Endothelial cell of umbilical vein (primary cell): ENCODE data around the gene TRIM61. TPM values are rescaled to one million over a fixed set of nuclear protein-coding genes. Genes with fewer than 3 reads are reported as not detected.
"Not testable (repeated sequence)": the region's sequence is repeated elsewhere in the genome, so short reads cannot be mapped to it uniquely, and the experiment has no call there.

Source experiments
- BruUV-seq: library from RNA; stranded (reverse); fragments of 400-500 nt; replicated peaks from 2 replicates; lab custom pipeline; 2021; lab: Mats Ljungman, UMichigan
- CTCF ChIA-PET: fragments of 300-600, 350-600 bp; sonication (Branson Sonifier 250); formaldehyde crosslinking; loops from one replicate; lab custom pipeline; 2021; ENCODE audit warnings: antibody characterized with exemption, inconsistent platforms; lab: Charles Lee
- POLR2A ChIA-PET: fragments of 300-600, 350-600 bp; sonication (Branson Sonifier 250); formaldehyde crosslinking; loops from one replicate; lab custom pipeline; 2021; ENCODE audit warnings: antibody characterized with exemption, inconsistent platforms; lab: Charles Lee
- DNase-seq: peaks from one replicate; pipeline ENCODE4 v3.0.0-alpha.2; 2011; ENCODE audit warnings: low read depth, low spot score
- FAIRE-seq: peaks from 2 replicates; lab custom pipeline; 2011; peaks lifted over from hg19 to GRCh38; lab: Jason Lieb, UNC
- H2AFZ ChIP-seq: 2 replicates; pipeline ENCODE4 v1.6.0; 2012; ENCODE audit warnings: low read depth, low read length, control low read depth, inconsistent platforms
- H3K27ac ChIP-seq: 2 replicates; pipeline ENCODE4 v1.5.1; 2011; ENCODE audit warnings: low read depth, mild to moderate bottlenecking, control low read depth, low read length, moderate library complexity; ENCODE audit not compliant: insufficient read depth
- H3K27me3 ChIP-seq, 2 experiments: 2 replicates each; pipeline versions ENCODE4 v1.6.0 to v1.6.1; 2011; ENCODE audit warnings: low read length in 2 of 2, mixed read lengths in 1 of 2; ENCODE audit not compliant: control insufficient read depth in 2 of 2, insufficient read depth in 2 of 2
- H3K36me3 ChIP-seq, 2 experiments: 2 replicates in 1 of 2; 3 replicates in 1 of 2; pipeline ENCODE4 v1.5.1; 2011; ENCODE audit warnings: low read length in 2 of 2, mild to moderate bottlenecking in 1 of 2, moderate library complexity in 1 of 2; ENCODE audit not compliant: control insufficient read depth in 2 of 2, insufficient read depth in 2 of 2; ENCODE audit errors: extremely low read depth in 1 of 2
- H3K4me1 ChIP-seq: 3 replicates; pipeline ENCODE4 v1.5.1; 2011; ENCODE audit warnings: mild to moderate bottlenecking, low read length; ENCODE audit not compliant: control insufficient read depth, insufficient read depth; ENCODE audit errors: extremely low read depth
- H3K4me2 ChIP-seq: 2 replicates; pipeline ENCODE4 v1.6.1; 2011; ENCODE audit warnings: low read length, control low read depth, mixed read lengths; ENCODE audit not compliant: insufficient read depth
- H3K4me3 ChIP-seq, 3 experiments: fragments of 200-600 bp in 1 of 3; sonication (generic), shearing (Covaris generic) in 1 of 3; replicated peaks in 1 of 3; 2 replicates each; pipeline ENCODE4 v1.5.1; 2011 to 2016; ENCODE audit warnings: control low read depth in 3 of 3, low read length in 3 of 3, mild to moderate bottlenecking in 2 of 3, inconsistent platforms in 1 of 3, low read depth in 1 of 3, moderate library complexity in 1 of 3; ENCODE audit not compliant: insufficient read depth in 1 of 3
- H3K79me2 ChIP-seq: 2 replicates; pipeline ENCODE4 v1.6.0; 2012; ENCODE audit warnings: low read length, inconsistent platforms; ENCODE audit not compliant: control insufficient read depth, insufficient read depth
- H3K9ac ChIP-seq: replicated peaks from 2 replicates; pipeline ENCODE3; 2011; ENCODE audit warnings: low read length, control low read depth; ENCODE audit not compliant: insufficient read depth; ENCODE audit errors: extremely low read depth
- H3K9me1 ChIP-seq: replicated peaks from 3 replicates; pipeline ENCODE4 v1.6.0; 2011; ENCODE audit warnings: mild to moderate bottlenecking, low read length; ENCODE audit not compliant: control insufficient read depth, insufficient read depth; ENCODE audit errors: extremely low read depth
- H3K9me3 ChIP-seq: replicated peaks from 2 replicates; pipeline ENCODE4 v1.5.1; 2012; ENCODE audit warnings: low read length, inconsistent platforms; ENCODE audit not compliant: control insufficient read depth, insufficient read depth
- H4K20me1 ChIP-seq: replicated peaks from 2 replicates; pipeline ENCODE3; 2011; ENCODE audit warnings: mild to moderate bottlenecking, low read length; ENCODE audit not compliant: control insufficient read depth, insufficient read depth; ENCODE audit errors: extremely low read depth
- dilution Hi-C: fragments of 300-500 bp; cut with MboI; formaldehyde crosslinking; loops from one replicate; pipeline ENCODE4 v1.15.0; 2019; ENCODE audit warnings: low sequenced_read_pairs; ENCODE audit not compliant: extremely low pct_ligation_motif_present
- intact Hi-C: fragments of 100-400 bp; cut with micrococcal nuclease; formaldehyde crosslinking; loops from one replicate; pipeline ENCODE4 v1.10.0; 2022
- polyA plus RNA-seq, 4 experiments: library from polyadenylated mRNA; depleted of rRNA in 3 of 4; stranded (reverse) in 3 of 4; unstranded in 1 of 4; fragments of >200 nt; gene quantifications; 2 replicates each; pipeline versions ENCODE4 v1.2.1 to v1.2.3, GENCODE V29; 2011 to 2012; ENCODE audit warnings: missing spikeins in 1 of 4
- total RNA-seq: library from RNA; stranded (reverse); gene quantifications from 2 replicates; pipeline ENCODE4 v1.2.3, GENCODE V29; 2021
- TF ChIP-seq, protein P1 (sequence below), 2 donors: IDR thresholded peaks; 1 replicate in 1 of 2; 2 replicates in 1 of 2; pipeline ENCODE4 v1.5.1; 2011; ENCODE audit warnings: low read length in 2 of 2, mild to moderate bottlenecking in 2 of 2, moderate library complexity in 2 of 2, control low read depth in 1 of 2, inconsistent platforms in 1 of 2, low read depth in 1 of 2; ENCODE audit not compliant: insufficient read depth in 1 of 2; ENCODE audit errors: extremely low read depth in 1 of 2

The TRIM61 gene
- total and polyA plus RNA-seq, 2 donors (not counting 3 experiments of a cell fraction or from before 2014, with no cell fraction given): 0.22 TPM; not detected in 1

DNA sequence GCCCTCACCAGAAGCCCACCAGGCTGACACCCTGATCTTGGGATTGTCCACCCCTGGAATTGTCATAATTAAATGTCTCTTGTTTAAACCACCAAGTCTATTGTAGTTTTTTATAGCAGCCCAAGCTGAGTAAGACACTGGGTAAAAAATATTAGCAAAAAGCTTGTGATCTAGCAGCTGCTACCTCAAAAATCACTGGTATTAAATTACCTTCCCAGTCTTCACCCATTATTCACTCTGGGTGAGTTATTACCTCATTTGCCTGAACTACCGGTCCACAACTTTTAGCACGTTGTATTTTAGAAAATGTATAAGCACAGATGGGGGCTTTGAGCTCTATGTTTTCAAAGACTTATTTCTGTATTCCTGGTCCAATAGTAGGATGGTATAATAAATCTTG, 12.0 kb upstream of the TRIM61 start:
- intact Hi-C loops: no loop called here
- no peak for FAIRE-seq
- Histone ChIP-seq H3K9me3 (no peaks in the 10 kb centered on the region), H3K27me3 (no peaks in the 10 kb centered on the region), H4K20me1 (no peaks in the 10 kb centered on the region), H3K4me1 (no peaks in the 10 kb centered on the region), H3K27ac (no peak overlapping the region), H3K9ac (no peak overlapping the region), H3K9me1 (no peaks in the 10 kb centered on the region), H3K79me2 (no peaks in the 10 kb centered on the region), H3K4me2 (no peak overlapping the region), H2AFZ (no peak overlapping the region), H3K4me3 (no peak overlapping the region), H3K36me3 (no peaks in the 10 kb centered on the region)
- no TSS peak for BruUV-seq
- CTCF ChIA-PET: no interaction called here
- POLR2A ChIA-PET: no interaction called here
- no peak for DNase-seq
- dilution Hi-C loops: no loop called here
- TF ChIP-seq, protein P1, sequence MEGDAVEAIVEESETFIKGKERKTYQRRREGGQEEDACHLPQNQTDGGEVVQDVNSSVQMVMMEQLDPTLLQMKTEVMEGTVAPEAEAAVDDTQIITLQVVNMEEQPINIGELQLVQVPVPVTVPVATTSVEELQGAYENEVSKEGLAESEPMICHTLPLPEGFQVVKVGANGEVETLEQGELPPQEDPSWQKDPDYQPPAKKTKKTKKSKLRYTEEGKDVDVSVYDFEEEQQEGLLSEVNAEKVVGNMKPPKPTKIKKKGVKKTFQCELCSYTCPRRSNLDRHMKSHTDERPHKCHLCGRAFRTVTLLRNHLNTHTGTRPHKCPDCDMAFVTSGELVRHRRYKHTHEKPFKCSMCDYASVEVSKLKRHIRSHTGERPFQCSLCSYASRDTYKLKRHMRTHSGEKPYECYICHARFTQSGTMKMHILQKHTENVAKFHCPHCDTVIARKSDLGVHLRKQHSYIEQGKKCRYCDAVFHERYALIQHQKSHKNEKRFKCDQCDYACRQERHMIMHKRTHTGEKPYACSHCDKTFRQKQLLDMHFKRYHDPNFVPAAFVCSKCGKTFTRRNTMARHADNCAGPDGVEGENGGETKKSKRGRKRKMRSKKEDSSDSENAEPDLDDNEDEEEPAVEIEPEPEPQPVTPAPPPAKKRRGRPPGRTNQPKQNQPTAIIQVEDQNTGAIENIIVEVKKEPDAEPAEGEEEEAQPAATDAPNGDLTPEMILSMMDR (IDR thresholded peaks at IDR 0.05; ENCODE audit: extremely low read depth in 1 of 2, insufficient read depth in 1 of 2, low read depth in 1 of 2, low read length in 2 of 2): no peak

DNA sequence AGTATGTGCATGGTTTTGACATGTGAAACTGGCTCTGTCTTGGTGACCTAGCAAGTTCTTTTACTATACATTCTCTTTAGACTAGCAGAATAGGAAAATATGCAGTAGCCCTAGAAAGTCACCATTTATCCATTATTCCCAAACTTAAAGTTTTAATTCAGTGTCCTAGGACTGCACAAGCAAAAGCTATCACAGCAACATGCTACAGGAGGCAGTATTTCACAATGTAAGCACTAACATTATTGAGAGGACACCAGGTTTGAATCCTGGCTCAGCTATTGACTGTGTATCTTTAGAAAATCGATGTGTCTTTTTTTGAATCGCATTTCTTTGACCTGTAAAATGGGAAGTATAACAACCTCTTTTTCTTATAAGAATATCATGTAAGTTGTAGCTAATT, 5.5 kb downstream of the TRIM61 start:
- H3K27ac ChIP-seq, H2AFZ ChIP-seq, H3K9me1 ChIP-seq, H3K9ac ChIP-seq, POLR2A ChIA-PET, H3K79me2 ChIP-seq, dilution Hi-C loops, H3K4me2 ChIP-seq, H3K27me3 ChIP-seq, H3K4me1 ChIP-seq, FAIRE-seq, DNase-seq, BruUV-seq, H4K20me1 ChIP-seq, intact Hi-C loops, H3K36me3 ChIP-seq, H3K9me3 ChIP-seq, H3K4me3 ChIP-seq, CTCF ChIA-PET: not testable (repeated sequence)
